OCI-LY7 (cell line): Measurements from ENCODE around the gene SIRT6. TPM values are rescaled to one million over a fixed set of nuclear protein-coding genes. Genes with fewer than 3 reads are reported as not detected.

Experiments
- BruUV-seq: library from RNA; stranded (reverse); fragments of 400-500 nt; replicated peaks from 2 replicates; lab custom pipeline; 2021; lab: Mats Ljungman, UMichigan
- CTCF ChIA-PET: fragments of 300-600 bp; sonication (Branson Sonifier 250); formaldehyde crosslinking; loops from one replicate; lab custom pipeline; 2022; ENCODE audit warnings: antibody characterized with exemption; ENCODE audit not compliant: unreplicated experiment; lab: Charles Lee
- POLR2A ChIA-PET: fragments of 300-600 bp; sonication (Branson Sonifier 250); formaldehyde crosslinking; loops from one replicate; lab custom pipeline; 2022; ENCODE audit warnings: antibody characterized with exemption; lab: Charles Lee
- DNase-seq: peaks from one replicate; pipeline ENCODE4 v3.0.0-alpha.2; 2015; ENCODE audit warnings: low spot score
- H2AFZ ChIP-seq: fragments of 200-600 bp; sonication (generic), shearing (Covaris generic); 2 replicates; pipeline ENCODE4 v1.6.1; 2014; ENCODE audit warnings: mild to moderate bottlenecking, antibody characterized with exemption, low read length, moderate library complexity
- H3K27ac ChIP-seq: fragments of 200-600 bp; sonication (generic); 2 replicates; pipeline ENCODE4 v1.5.1; 2014; ENCODE audit warnings: mixed run types, low read depth, mild to moderate bottlenecking, moderate library complexity, low read length, inconsistent platforms; ENCODE audit not compliant: poor library complexity, severe bottlenecking
- H3K36me3 ChIP-seq: fragments of 200-600 bp; sonication (generic); 2 replicates; pipeline ENCODE4 v1.6.1; 2014; ENCODE audit warnings: mild to moderate bottlenecking, antibody characterized with exemption, low read length, moderate library complexity, mixed read lengths; ENCODE audit not compliant: insufficient read depth
- H3K4me1 ChIP-seq: fragments of 200-600 bp; sonication (generic); 2 replicates; pipeline ENCODE4 v1.5.1; 2014; ENCODE audit warnings: mild to moderate bottlenecking, low read length; ENCODE audit not compliant: insufficient read depth, poor library complexity, severe bottlenecking
- H3K4me2 ChIP-seq: fragments of 200-600 bp; sonication (generic); 2 replicates; pipeline ENCODE4 v1.6.1; 2014; ENCODE audit warnings: mild to moderate bottlenecking, low read length
- H3K4me3 ChIP-seq: fragments of 200-600 bp; sonication (generic); 2 replicates; pipeline ENCODE4 v1.5.1; 2014; ENCODE audit warnings: mild to moderate bottlenecking, low read depth, low read length; ENCODE audit not compliant: poor library complexity, severe bottlenecking
- H3K79me2 ChIP-seq: fragments of 200-600 bp; sonication (generic); 2 replicates; pipeline ENCODE4 v1.6.1; 2016; ENCODE audit warnings: low read depth, mild to moderate bottlenecking, low read length, moderate library complexity, mixed read lengths; ENCODE audit not compliant: insufficient read depth
- H3K9me2 ChIP-seq: fragments of 200-600 bp; sonication (generic); 2 replicates; pipeline ENCODE4 v1.6.1; 2016; ENCODE audit warnings: mild to moderate bottlenecking, low read length, mixed read lengths; ENCODE audit not compliant: insufficient read depth
- H3K9me3 ChIP-seq: fragments of 200-600 bp; sonication (generic); 2 replicates; pipeline ENCODE4 v1.6.1; 2014; ENCODE audit warnings: mild to moderate bottlenecking, mixed run types, low read length, mixed read lengths
- H4K20me1 ChIP-seq: fragments of 200-600 bp; sonication (generic); 2 replicates; pipeline ENCODE4 v1.6.1; 2014; ENCODE audit warnings: mild to moderate bottlenecking, antibody characterized with exemption, low read length, moderate library complexity, mixed read lengths; ENCODE audit not compliant: insufficient read depth
- EZH2phosphoT487 ChIP-seq: fragments of 200-600 bp; sonication (generic); IDR thresholded peaks from 2 replicates; pipeline ENCODE4 v1.6.1; 2018; ENCODE audit warnings: low read depth, borderline replicate concordance, mild to moderate bottlenecking, mixed run types, antibody characterized with exemption, low read length, moderate library complexity, mixed read lengths
- intact Hi-C: fragments of 100-400 bp; cut with micrococcal nuclease; formaldehyde crosslinking; loops from one replicate; pipeline ENCODE4 v1.10.0; 2022; ENCODE audit not compliant: unreplicated experiment
- total RNA-seq, 2 experiments: library from RNA; depleted of rRNA in 1 of 2; stranded (reverse); fragments of >200 nt in 1 of 2; shearing (Covaris generic) in 1 of 2; gene quantifications; 2 replicates each; pipeline ENCODE4 v1.2.3, GENCODE V29; 2014 to 2022
- TF ChIP-seq, protein P1 (sequence below): fragments of 200-600 bp; sonication (generic); conservative IDR thresholded peaks from 2 replicates; pipeline ENCODE4 v1.5.1; 2014; ENCODE audit warnings: mild to moderate bottlenecking, antibody characterized with exemption, low read length, moderate library complexity, mixed read lengths

SIRT6 gene
- total RNA-seq, 2 experiments from 2014 or later = 31.7 to 46.2 TPM

DNA sequence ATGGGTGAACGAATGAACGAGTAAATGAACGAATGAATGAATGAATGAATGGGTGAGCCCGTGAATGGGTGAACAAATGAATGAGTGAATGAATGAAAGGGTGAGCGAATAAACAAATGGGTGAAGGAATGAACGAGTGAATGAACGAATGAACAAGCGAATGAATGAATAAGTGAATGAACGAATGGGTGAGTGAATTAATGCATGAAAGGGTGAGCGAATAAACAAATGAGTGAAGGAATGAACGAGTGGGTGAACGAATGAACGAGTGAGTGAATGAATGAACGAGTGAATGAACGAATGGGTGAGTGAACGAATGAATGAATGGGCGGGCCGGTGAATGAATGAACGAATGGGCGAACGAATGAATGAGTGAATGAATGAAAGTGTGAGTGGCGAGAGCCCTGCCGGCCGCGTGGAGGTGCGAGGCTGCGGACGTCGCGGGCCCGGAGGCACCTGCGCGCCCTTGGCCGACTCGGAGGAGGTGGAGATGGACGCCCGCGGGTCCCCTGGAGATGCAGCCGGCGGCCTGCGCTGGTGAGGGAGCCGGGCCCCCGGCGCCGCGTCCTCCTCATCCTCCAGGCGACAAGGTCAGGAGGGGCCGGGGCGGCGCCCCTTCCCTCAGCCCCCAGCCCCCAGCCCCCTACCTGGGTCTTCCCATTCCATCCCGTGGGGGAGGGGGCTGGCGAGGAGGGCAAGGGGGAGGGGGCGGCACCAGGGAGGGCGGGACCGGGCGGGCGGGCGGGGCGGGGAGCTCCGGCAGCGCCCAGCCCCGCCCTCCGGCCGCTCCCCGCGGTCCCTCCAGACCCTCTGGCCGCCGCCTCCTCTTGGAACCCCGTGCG lies 15.5 kb upstream of the SIRT6 start:
- no peak overlapping the region for H3K4me3 ChIP-seq

DNA sequence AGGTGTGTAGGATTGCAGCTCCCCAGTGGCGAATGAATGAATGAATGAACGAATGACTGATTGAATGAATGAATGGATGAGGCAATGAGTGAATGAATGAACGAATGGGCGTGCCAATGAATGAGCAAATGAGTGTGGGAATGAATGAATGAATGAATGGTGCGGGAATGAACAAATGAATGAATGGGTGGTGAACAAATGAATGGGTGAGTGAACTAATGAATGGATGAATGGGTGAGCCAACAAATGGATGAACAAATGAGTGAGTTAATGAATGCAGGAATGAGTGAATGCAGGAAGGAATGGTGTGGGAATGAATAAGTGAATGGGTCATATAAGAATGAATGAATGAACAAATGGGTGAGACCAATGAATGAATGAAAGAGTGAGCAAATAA lies 14.9 kb upstream of the SIRT6 start:
- TF ChIP-seq, protein P1, sequence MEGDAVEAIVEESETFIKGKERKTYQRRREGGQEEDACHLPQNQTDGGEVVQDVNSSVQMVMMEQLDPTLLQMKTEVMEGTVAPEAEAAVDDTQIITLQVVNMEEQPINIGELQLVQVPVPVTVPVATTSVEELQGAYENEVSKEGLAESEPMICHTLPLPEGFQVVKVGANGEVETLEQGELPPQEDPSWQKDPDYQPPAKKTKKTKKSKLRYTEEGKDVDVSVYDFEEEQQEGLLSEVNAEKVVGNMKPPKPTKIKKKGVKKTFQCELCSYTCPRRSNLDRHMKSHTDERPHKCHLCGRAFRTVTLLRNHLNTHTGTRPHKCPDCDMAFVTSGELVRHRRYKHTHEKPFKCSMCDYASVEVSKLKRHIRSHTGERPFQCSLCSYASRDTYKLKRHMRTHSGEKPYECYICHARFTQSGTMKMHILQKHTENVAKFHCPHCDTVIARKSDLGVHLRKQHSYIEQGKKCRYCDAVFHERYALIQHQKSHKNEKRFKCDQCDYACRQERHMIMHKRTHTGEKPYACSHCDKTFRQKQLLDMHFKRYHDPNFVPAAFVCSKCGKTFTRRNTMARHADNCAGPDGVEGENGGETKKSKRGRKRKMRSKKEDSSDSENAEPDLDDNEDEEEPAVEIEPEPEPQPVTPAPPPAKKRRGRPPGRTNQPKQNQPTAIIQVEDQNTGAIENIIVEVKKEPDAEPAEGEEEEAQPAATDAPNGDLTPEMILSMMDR = no peak
- TF ChIP-seq EZH2phosphoT487 = no peak
- Histone ChIP-seq H3K79me2 (no peaks in the 10 kb centered on the region), H3K9me3 (peaks cover 8% of the 10 kb centered on the region), H3K36me3 (no peaks in the 10 kb centered on the region), H3K9me2 (no peaks in the 10 kb centered on the region), H3K27ac (no peak overlapping the region), H2AFZ (no peak overlapping the region), H3K4me1 (no peaks in the 10 kb centered on the region), H4K20me1 (no peaks in the 10 kb centered on the region), H3K4me2 (no peak overlapping the region), H3K4me3 (no peak overlapping the region)
- no peak for DNase-seq
- BruUV-seq = no TSS peak
- ChIA-PET POLR2A (interaction anchor here (0.6 kb wide), 1 partner anchor 426 kb away, joined by 6 read pairs; no protein-coding TSS in a partner anchor), CTCF (no interaction called here)
- intact Hi-C loops = no loop called here

More for the DNA sequence above, 15.5 kb upstream of the SIRT6 start:
- Histone ChIP-seq H3K9me2 (no peaks in the 10 kb centered on the region), H4K20me1 (no peaks in the 10 kb centered on the region), H2AFZ (no peak overlapping the region), H3K9me3 (peaks cover 8% of the 10 kb centered on the region), H3K27ac (no peak overlapping the region), H3K79me2 (no peaks in the 10 kb centered on the region), H3K36me3 (no peaks in the 10 kb centered on the region), H3K4me2 (no peak overlapping the region), H3K4me1 (no peaks in the 10 kb centered on the region)
- POLR2A ChIA-PET = interaction anchor here (0.6 kb wide), 1 partner anchor 426 kb away, joined by 6 read pairs; no protein-coding TSS in a partner anchor
- TF ChIP-seq EZH2phosphoT487 = no peak
- TF ChIP-seq, protein P1 = no peak
- no TSS peak for BruUV-seq
- intact Hi-C loops = no loop called here
- CTCF ChIA-PET = no interaction called here
- DNase-seq = no peak

DNA sequence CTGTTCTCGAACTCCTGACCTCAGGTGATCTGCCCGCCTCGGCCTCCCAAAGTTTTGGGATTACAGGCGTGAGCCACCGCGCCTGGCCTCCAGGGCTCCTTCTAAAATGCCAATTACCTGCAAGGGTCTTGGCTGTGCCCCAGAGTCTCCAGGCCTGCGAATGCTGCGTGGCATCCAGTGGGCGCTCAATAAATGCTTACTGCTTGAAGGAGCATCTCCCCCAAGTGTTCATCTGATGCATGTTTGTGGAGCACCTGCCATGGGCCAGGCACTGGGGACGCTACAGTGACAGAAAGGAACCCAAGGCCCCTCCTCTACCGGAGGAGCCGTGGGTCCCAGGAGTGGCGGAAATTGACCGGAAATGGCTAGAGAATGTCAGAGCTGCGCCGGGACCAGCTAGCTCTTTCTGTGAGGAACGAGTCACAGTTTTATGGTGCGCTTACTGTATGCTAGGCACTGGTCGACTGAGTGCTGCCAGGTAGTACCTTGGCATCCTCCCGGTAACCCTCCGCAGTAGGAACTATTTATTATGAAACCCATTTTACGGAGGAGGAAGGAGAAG lies 14.3 kb upstream of the SIRT6 start:
- H3K79me2 ChIP-seq = no peaks in the 10 kb centered on the region
- TF ChIP-seq, protein P1 = no peak
- no peak for TF ChIP-seq EZH2phosphoT487
- H3K9me2 ChIP-seq = no peaks in the 10 kb centered on the region
- H3K4me1 ChIP-seq = no peaks in the 10 kb centered on the region
- H3K27ac ChIP-seq = no peak overlapping the region
- H2AFZ ChIP-seq = no peak overlapping the region
- ChIA-PET CTCF (no interaction called here), POLR2A (no interaction called here)
- no TSS peak for BruUV-seq
- no peaks in the 10 kb centered on the region for H3K36me3 ChIP-seq
- H3K9me3 ChIP-seq = peaks cover 8% of the 10 kb centered on the region
- DNase-seq = no peak
- no peak overlapping the region for H3K4me2 ChIP-seq
- intact Hi-C loops = no loop called here
- H3K4me3 ChIP-seq = no peak overlapping the region
- no peaks in the 10 kb centered on the region for H4K20me1 ChIP-seq
